SU-DHL-6 (cell line): Measurements from ENCODE around the gene PEX11A.

Experiments used
- H2AFZ ChIP-seq: fragments of 200-600 bp; sonication (generic); 2 replicates; pipeline ENCODE4 v1.6.1; 2014; ENCODE audit warnings: low read depth, mild to moderate bottlenecking, moderate library complexity, mixed read lengths, antibody characterized with exemption, low read length; ENCODE audit not compliant: severe bottlenecking
- H3F3A ChIP-seq: fragments of 200-600 bp; shearing (Covaris generic); 2 replicates; pipeline ENCODE4 v1.6.0; 2016; ENCODE audit warnings: antibody characterized with exemption, mild to moderate bottlenecking; ENCODE audit not compliant: insufficient read depth
- H3K27ac ChIP-seq: fragments of 200-600 bp; sonication (generic); 2 replicates; pipeline ENCODE4 v1.5.1; 2016; ENCODE audit warnings: low read depth, mild to moderate bottlenecking, low read length, moderate library complexity, mixed read lengths
- H3K27me3 ChIP-seq: fragments of 200-600 bp; sonication (generic), shearing (Covaris generic); 2 replicates; pipeline ENCODE4 v1.6.0; 2014; ENCODE audit warnings: mild to moderate bottlenecking, low read length
- H3K36me3 ChIP-seq: fragments of 200-600 bp; sonication (generic); 2 replicates; pipeline ENCODE4 v1.6.1; 2014; ENCODE audit warnings: mild to moderate bottlenecking, low read length, mixed read lengths
- H3K4me2 ChIP-seq: fragments of 300-600, 200-600 bp; shearing (Covaris generic), sonication (generic); 2 replicates; pipeline ENCODE4 v1.6.0; 2014; ENCODE audit warnings: low read length, low read depth, mild to moderate bottlenecking; ENCODE audit not compliant: poor library complexity, severe bottlenecking
- H3K4me3 ChIP-seq: fragments of 200-600 bp; sonication (generic); 2 replicates; pipeline ENCODE4 v1.5.1; 2014; ENCODE audit warnings: antibody characterized with exemption, low read length, mild to moderate bottlenecking, mixed read lengths; ENCODE audit not compliant: insufficient read depth, poor library complexity, severe bottlenecking
- H3K79me2 ChIP-seq: fragments of 200-600 bp; sonication (generic); 2 replicates; pipeline ENCODE4 v1.6.1; 2014; ENCODE audit warnings: mild to moderate bottlenecking, low read length, moderate library complexity; ENCODE audit not compliant: insufficient read depth
- H3K9ac ChIP-seq: fragments of 200-600 bp; sonication (generic); 2 replicates; pipeline ENCODE4 v1.7.0; 2014; ENCODE audit warnings: mild to moderate bottlenecking, low read length
- H3K9me2 ChIP-seq: fragments of 200-600 bp; sonication (generic); replicated peaks from 2 replicates; pipeline ENCODE4 v1.6.1; 2014; ENCODE audit warnings: low read length; ENCODE audit not compliant: insufficient read depth
- H3K9me3 ChIP-seq: fragments of 200-600 bp; sonication (generic); 2 replicates; pipeline ENCODE4 v1.6.1; 2014; ENCODE audit warnings: low read length, mixed read lengths; ENCODE audit not compliant: insufficient read depth
- H4K20me1 ChIP-seq: fragments of 200-600 bp; sonication (generic); 2 replicates; pipeline ENCODE4 v1.6.1; 2014; ENCODE audit warnings: low read depth, mild to moderate bottlenecking, antibody characterized with exemption, low read length, moderate library complexity, mixed read lengths
- CTCF ChIP-seq: fragments of 200-600 bp; sonication (generic); IDR thresholded peaks from one replicate; pipeline ENCODE4 v1.5.1; 2017; ENCODE audit warnings: antibody characterized with exemption, mild to moderate bottlenecking, low read length, moderate library complexity; ENCODE audit not compliant: insufficient read depth, poor library complexity, severe bottlenecking
- EZH2phosphoT487 ChIP-seq: fragments of 200-600 bp; sonication (generic), shearing (Covaris generic); conservative IDR thresholded peaks from 2 replicates; pipeline ENCODE4 v1.6.1; 2018; ENCODE audit warnings: mild to moderate bottlenecking, antibody characterized with exemption, low read length, moderate library complexity, mixed read lengths

The PEX11A gene

GRCh38 chr15:89690276-89691218, at the start of gene PEX11A, which contains the start of gene WDR93:
Gene PEX11A (minus strand): TSS chr15:89690754. CDS start chr15:89690632, 122 bp downstream.
Gene WDR93 (plus strand): TSS chr15:89690811. CDS start chr15:89701747, 10,936 bp downstream.
- Histone ChIP-seq H3K9ac (no peak within 1 kb of the TSS), H3F3A (0 out of 2 replicates have a peak, but pooled peaks cover 5% of the 10 kb centered on the region), H3K36me3 (no peaks in the 10 kb centered on the region), H3K27ac (no peak within 1 kb of the TSS), H3K27me3 (no peaks in the 10 kb centered on the region), H3K4me3 (no peak within 1 kb of the TSS), H2AFZ (no peak within 1 kb of the TSS), H3K79me2 (no peaks in the 10 kb centered on the region), H3K4me2 (no peak within 1 kb of the TSS), H4K20me1 (no peaks in the 10 kb centered on the region), H3K9me3 (no peaks in the 10 kb centered on the region), H3K9me2 (no peaks in the 10 kb centered on the region)
- TF ChIP-seq CTCF = no peak
- no peak for TF ChIP-seq EZH2phosphoT487

- no peaks in the 10 kb centered on the region for H3K27me3 ChIP-seq
- peak overlapping the region; percentile 6; the same call in 1 of the 2 replicates for H3K9ac ChIP-seq
- no peak overlapping the region for H3K27ac ChIP-seq
- H3K36me3 ChIP-seq = no peaks in the 10 kb centered on the region
- H4K20me1 ChIP-seq = no peaks in the 10 kb centered on the region
- H3K79me2 ChIP-seq = no peaks in the 10 kb centered on the region
- H2AFZ ChIP-seq = peak overlapping the region; percentile 57
- no peak overlapping the region for H3K4me3 ChIP-seq
- TF ChIP-seq CTCF (peak; percentile 57), EZH2phosphoT487 (no peak)
- no peaks in the 10 kb centered on the region for H3K9me3 ChIP-seq
- H3K4me2 ChIP-seq = peak overlapping the region; percentile 42
- H3K9me2 ChIP-seq = no peaks in the 10 kb centered on the region
- no peaks in the 10 kb centered on the region for H3F3A ChIP-seq
Measured at GRCh38 chr15:89740137-89740536, 49.6 kb upstream of the PEX11A start.

GRCh38 chr15:89735773-89736172, 45.2 kb upstream of the PEX11A start:
- Histone ChIP-seq H3K9me2 (no peaks in the 10 kb centered on the region), H3K27me3 (no peaks in the 10 kb centered on the region), H4K20me1 (no peaks in the 10 kb centered on the region), H3K9me3 (no peaks in the 10 kb centered on the region), H3K9ac (no peak overlapping the region), H3K4me3 (no peak overlapping the region), H3F3A (no peaks in the 10 kb centered on the region), H3K79me2 (no peaks in the 10 kb centered on the region), H3K4me2 (no peak overlapping the region), H2AFZ (no peak overlapping the region), H3K36me3 (no peaks in the 10 kb centered on the region), H3K27ac (no peak overlapping the region)
- no peak for TF ChIP-seq EZH2phosphoT487
- no peak for TF ChIP-seq CTCF
